Measurements from ENCODE around the gene FAM111B. TPM values are rescaled to one million over a fixed set of nuclear protein-coding genes. Genes with fewer than 3 reads are reported as not detected.
"Not testable (repeated sequence)": the region's sequence is repeated elsewhere in the genome, so short reads cannot be mapped to it uniquely, and the experiment has no call there.

Gene FAM111B
- total RNA-seq, 1 donor from 2014 or later = 13.2 TPM

- H3K4me1 Mint-ChIP-seq (ENCODE audit: unreplicated experiment) = no peaks in the 10 kb centered on the region
- DNase-seq (ENCODE audit: extremely low spot score, unreplicated experiment) = no peak
- H3K27me3 Mint-ChIP-seq = peaks cover 11% of the 10 kb centered on the region
- no peak overlapping the region for H3K4me3 Mint-ChIP-seq
- H3K9me3 Mint-ChIP-seq = no peaks in the 10 kb centered on the region
- TF ChIP-seq CTCF (conservative IDR thresholded peaks at IDR 0.05) = no peak
- H3K36me3 Mint-ChIP-seq = no peaks in the 10 kb centered on the region
- no peak overlapping the region for H3K27ac Mint-ChIP-seq
Measured at GRCh38 chr11:59088162-59088561, 18.9 kb upstream of the FAM111B start.

- H3K9me3 Mint-ChIP-seq; H3K36me3 Mint-ChIP-seq; DNase-seq (ENCODE audit: extremely low spot score, unreplicated experiment); H3K4me3 Mint-ChIP-seq; H3K27ac Mint-ChIP-seq; H3K4me1 Mint-ChIP-seq (ENCODE audit: unreplicated experiment): not testable (repeated sequence)
- peaks cover 20% of the 10 kb centered on the region for H3K27me3 Mint-ChIP-seq
Measured at GRCh38 chr11:59093576-59093975, 13.5 kb upstream of the FAM111B start.

GRCh38 chr11:59095225-59095624 lies 11.8 kb upstream of the FAM111B start:
- not testable (repeated sequence) for H3K36me3 Mint-ChIP-seq; H3K4me3 Mint-ChIP-seq; H3K4me1 Mint-ChIP-seq (ENCODE audit: unreplicated experiment); DNase-seq (ENCODE audit: extremely low spot score, unreplicated experiment); H3K9me3 Mint-ChIP-seq; H3K27ac Mint-ChIP-seq
- peaks cover 32% of the 10 kb centered on the region for H3K27me3 Mint-ChIP-seq

GRCh38 chr11:59095972-59096575 lies 11.0 kb upstream of the FAM111B start:
- H3K27ac Mint-ChIP-seq; H3K9me3 Mint-ChIP-seq; DNase-seq (ENCODE audit: extremely low spot score, unreplicated experiment); H3K4me3 Mint-ChIP-seq; H3K4me1 Mint-ChIP-seq (ENCODE audit: unreplicated experiment); H3K36me3 Mint-ChIP-seq: not testable (repeated sequence)
- peaks cover 40% of the 10 kb centered on the region for H3K27me3 Mint-ChIP-seq

GRCh38 chr11:59097113-59097708 lies 9.8 kb upstream of the FAM111B start:
- peak; percentile 78 for TF ChIP-seq CTCF (conservative IDR thresholded peaks at IDR 0.05)
- Mint-ChIP-seq H3K4me1 (ENCODE audit: unreplicated experiment) (no peaks in the 10 kb centered on the region), H3K27me3 (peaks cover 50% of the 10 kb centered on the region), H3K9me3 (no peaks in the 10 kb centered on the region), H3K4me3 (no peak overlapping the region), H3K27ac (no peak overlapping the region), H3K36me3 (no peaks in the 10 kb centered on the region)
- no peak for DNase-seq (ENCODE audit: extremely low spot score, unreplicated experiment)

- not testable (repeated sequence) for DNase-seq (ENCODE audit: extremely low spot score, unreplicated experiment); H3K4me1 Mint-ChIP-seq (ENCODE audit: unreplicated experiment); H3K27ac Mint-ChIP-seq; H3K4me3 Mint-ChIP-seq; H3K9me3 Mint-ChIP-seq; H3K36me3 Mint-ChIP-seq
- H3K27me3 Mint-ChIP-seq = peaks cover 57% of the 10 kb centered on the region
Measured at GRCh38 chr11:59097938-59098337, 9.1 kb upstream of the FAM111B start.

- H3K27me3 Mint-ChIP-seq = peaks cover 78% of the 10 kb centered on the region
- DNase-seq (ENCODE audit: extremely low spot score, unreplicated experiment) = peak; percentile 71
Measured at GRCh38 chr11:59102259-59102765, 4.7 kb upstream of the FAM111B start.

GRCh38 chr11:59107721-59108120 lies 684 bp downstream of the FAM111B start:
- Mint-ChIP-seq H3K27me3 (peaks cover 46% of the 10 kb centered on the region), H3K4me3 (peak overlapping the region; percentile 95), H3K36me3 (peaks cover 16% of the 10 kb centered on the region), H3K4me1 (ENCODE audit: unreplicated experiment) (peaks cover 14% of the 10 kb centered on the region), H3K27ac (peak overlapping the region; percentile 83)
- H3K9me3 Mint-ChIP-seq; DNase-seq (ENCODE audit: extremely low spot score, unreplicated experiment): not testable (repeated sequence)

More at GRCh38 chr11:59102259-59102765, 4.7 kb upstream of the FAM111B start:
- no peaks in the 10 kb centered on the region for H3K9me3 Mint-ChIP-seq
- peaks cover 9% of the 10 kb centered on the region for H3K4me1 Mint-ChIP-seq (ENCODE audit: unreplicated experiment)
- peak overlapping the region; percentile 77 for H3K4me3 Mint-ChIP-seq
- H3K36me3 Mint-ChIP-seq = no peaks in the 10 kb centered on the region
- H3K27ac Mint-ChIP-seq = no peak overlapping the region
- peak; percentile 41 for TF ChIP-seq CTCF (conservative IDR thresholded peaks at IDR 0.05)
